GM23338 (cell line): ENCODE data around the gene TMEM134. TPM values are rescaled to one million over a fixed set of nuclear protein-coding genes. Genes with fewer than 3 reads are reported as not detected.

Source experiments
- ATAC-seq: fragments of 200-7000 bp; cut with Tn5 transposase; 3 replicates; pipeline ENCODE4 v1.9.1; 2020
- DNase-seq: peaks from one replicate; pipeline ENCODE4 v3.0.0-alpha.2; 2015; ENCODE audit warnings: low spot score
- H2AFZ ChIP-seq: fragments of 200-600 bp; sonication (generic); 2 replicates; pipeline ENCODE4 v1.8.0; 2016; ENCODE audit warnings: antibody characterized with exemption, mild to moderate bottlenecking, moderate library complexity
- H3F3A ChIP-seq: fragments of 200-600 bp; sonication (generic); replicated peaks from 2 replicates; pipeline ENCODE4 v1.8.0; 2017; ENCODE audit warnings: antibody characterized with exemption, mixed run types, low read depth
- H3K27ac ChIP-seq: fragments of 200-600 bp; sonication (generic); 2 replicates; pipeline ENCODE4 v1.6.1; 2016; ENCODE audit warnings: low read depth
- H3K27me3 ChIP-seq: fragments of 200-600 bp; sonication (generic); 2 replicates; pipeline ENCODE4 v1.8.0; 2016; ENCODE audit warnings: mild to moderate bottlenecking, mixed run types, moderate library complexity; ENCODE audit not compliant: insufficient read depth
- H3K36me3 ChIP-seq: fragments of 200-600 bp; sonication (generic); 2 replicates; pipeline ENCODE4 v1.8.0; 2016; ENCODE audit warnings: mild to moderate bottlenecking; ENCODE audit not compliant: insufficient read depth
- H3K4me1 ChIP-seq: fragments of 200-600 bp; sonication (generic); 2 replicates; pipeline ENCODE4 v1.8.0; 2016; ENCODE audit warnings: mild to moderate bottlenecking, moderate library complexity; ENCODE audit not compliant: insufficient read depth
- H3K4me2 ChIP-seq: fragments of 200-600 bp; sonication (generic); 2 replicates; pipeline ENCODE4 v1.7.1; 2017; ENCODE audit warnings: mixed run types
- H3K4me3 ChIP-seq: fragments of 200-600 bp; sonication (generic); 2 replicates; pipeline ENCODE4 v1.6.1; 2016; ENCODE audit warnings: mixed run types
- H3K79me2 ChIP-seq: fragments of 200-600 bp; sonication (generic); replicated peaks from 2 replicates; pipeline ENCODE4 v1.8.0; 2017; ENCODE audit warnings: mild to moderate bottlenecking; ENCODE audit not compliant: insufficient read depth
- H3K9me2 ChIP-seq: fragments of 200-600 bp; sonication (generic); 2 replicates; pipeline ENCODE4 v1.8.0; 2017; ENCODE audit not compliant: insufficient read depth
- H4K20me1 ChIP-seq: fragments of 200-600 bp; sonication (generic); replicated peaks from 2 replicates; pipeline ENCODE4 v1.8.0; 2017; ENCODE audit warnings: mild to moderate bottlenecking; ENCODE audit not compliant: insufficient read depth
- H3K27ac Mint-ChIP-seq: 2 replicates; pipeline ENCODE4 v1.8.0; 2020; ENCODE audit warnings: inconsistent platforms, mild to moderate bottlenecking, moderate library complexity, mixed read lengths
- H3K27me3 Mint-ChIP-seq: 3 replicates; pipeline ENCODE4 v1.8.0; 2022; ENCODE audit warnings: low read depth, mild to moderate bottlenecking, moderate library complexity, mixed read lengths, inconsistent platforms; ENCODE audit not compliant: insufficient read depth, poor library complexity
- H3K36me3 Mint-ChIP-seq: 3 replicates; pipeline ENCODE4 v1.8.0; 2021; ENCODE audit warnings: low read depth, mild to moderate bottlenecking, inconsistent platforms, moderate library complexity, mixed read lengths
- H3K4me1 Mint-ChIP-seq: 3 replicates; pipeline ENCODE4 v1.8.0; 2020; ENCODE audit warnings: mild to moderate bottlenecking, inconsistent platforms, mixed read lengths
- H3K4me3 Mint-ChIP-seq: 3 replicates; pipeline ENCODE4 v1.8.0; 2021; ENCODE audit warnings: moderate library complexity, mild to moderate bottlenecking, inconsistent platforms, mixed read lengths
- H3K9me3 Mint-ChIP-seq: 3 replicates; pipeline ENCODE4 v1.8.0; 2020; ENCODE audit warnings: moderate library complexity, mild to moderate bottlenecking, inconsistent platforms, mixed read lengths
- CREB1 ChIP-seq: fragments of 250-450 bp; sonication (Bioruptor Pico); IDR thresholded peaks from 2 replicates; pipeline ENCODE4 v1.5.0; 2020; ENCODE audit warnings: low read depth, mild to moderate bottlenecking, moderate library complexity
- ETS1 ChIP-seq: IDR thresholded peaks from 2 replicates; pipeline ENCODE4 v1.6.1; 2016; ENCODE audit warnings: antibody characterized with exemption
- EZH2 ChIP-seq: fragments of 200-600 bp; sonication (generic); IDR thresholded peaks from one replicate; pipeline ENCODE4 v1.8.0; 2017; ENCODE audit warnings: antibody characterized with exemption, mild to moderate bottlenecking, low read depth; ENCODE audit not compliant: unreplicated experiment
- NANOG ChIP-seq: IDR thresholded peaks from 2 replicates; pipeline ENCODE4 v1.6.1; 2016; ENCODE audit warnings: antibody characterized with exemption, borderline replicate concordance
- POLR2AphosphoS5 ChIP-seq: IDR thresholded peaks from 2 replicates; pipeline ENCODE4 v1.6.1; 2016; ENCODE audit warnings: antibody characterized with exemption, low read depth
- STAT1 ChIP-seq: IDR thresholded peaks from one replicate; pipeline ENCODE4 v1.6.1; 2016; ENCODE audit warnings: antibody characterized with exemption; ENCODE audit not compliant: unreplicated experiment
- ZNF114 ChIP-seq: fragments of 250-450 bp; sonication (Bioruptor Pico); IDR thresholded peaks from 2 replicates; pipeline ENCODE4 v1.5.0; 2020; ENCODE audit warnings: mild to moderate bottlenecking, moderate library complexity
- polyA plus RNA-seq: library from polyadenylated mRNA; unstranded; fragments of >200 nt; fragmentation: Nextera tagmentation; extraction: Ambion mirVana; gene quantifications from 2 replicates; pipeline ENCODE4 v1.2.1, GENCODE V29; 2016
- total RNA-seq: library from RNA; depleted of rRNA; stranded (reverse); fragments of >200 nt; shearing (Covaris generic); gene quantifications from 2 replicates; pipeline ENCODE4 v1.2.3, GENCODE V29; 2014
- TF ChIP-seq, protein P1 (sequence below), 2 experiments: fragments of 200-600 bp in 1 of 2; sonication (generic) in 1 of 2; conservative IDR thresholded peaks; 2 replicates each; pipeline versions ENCODE4 v1.5.1 to v1.6.1; 2016 to 2017; ENCODE audit warnings: antibody characterized with exemption in 2 of 2, low read depth in 2 of 2, mild to moderate bottlenecking in 2 of 2, moderate library complexity in 1 of 2
- TF ChIP-seq, protein P2 (sequence below): fragments of 250-450 bp; sonication (Bioruptor Pico); IDR thresholded peaks from 2 replicates; pipeline ENCODE4 v1.5.0; 2020; ENCODE audit warnings: mild to moderate bottlenecking, moderate library complexity

Gene TMEM134
- total and polyA plus RNA-seq, 2 experiments from 2014 or later, result 61.4 to 69.2 TPM

DNA sequence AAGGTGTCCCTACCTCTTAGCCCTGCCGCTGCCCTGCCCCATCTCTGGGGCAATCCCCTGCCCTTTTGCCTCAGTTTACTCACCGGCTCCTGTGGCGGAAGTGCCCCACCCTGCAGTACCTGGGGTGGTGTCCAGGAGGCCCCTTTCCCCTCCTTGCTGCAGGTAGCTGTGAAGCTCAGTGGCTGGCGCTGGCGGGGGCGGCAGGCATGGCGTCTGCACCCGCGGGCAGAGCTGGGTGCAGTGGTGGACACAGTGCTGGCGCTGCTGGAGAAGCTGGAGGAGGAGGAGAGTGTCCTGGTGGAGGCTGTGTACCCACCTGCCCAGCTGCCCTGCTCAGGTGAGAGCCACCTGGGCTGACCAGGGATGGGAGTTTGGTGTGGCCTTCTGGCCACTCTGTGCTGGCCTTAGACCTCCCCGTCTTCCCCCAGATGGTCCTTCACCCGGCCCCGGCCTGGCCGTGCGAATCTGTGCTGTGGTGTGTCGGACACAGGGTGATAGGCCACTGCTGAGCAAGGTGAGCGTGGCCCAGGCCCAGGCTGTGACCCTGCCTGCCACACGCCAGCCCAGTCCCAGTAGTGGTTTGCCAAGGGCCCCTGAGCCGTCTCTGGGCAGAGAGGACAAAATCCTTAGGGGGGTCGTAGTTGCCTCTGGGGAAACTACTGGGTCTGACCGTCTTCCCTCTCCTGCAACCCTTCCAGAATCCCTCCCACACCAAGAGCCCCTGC is 49.6 kb downstream of the TMEM134 start:
- H3K36me3 Mint-ChIP-seq, result no peaks in the 10 kb centered on the region
- peaks cover 19% of the 10 kb centered on the region for H3K4me1 Mint-ChIP-seq
- no peak overlapping the region; the same call in 1 of the 2 replicates for H3K4me2 ChIP-seq
- H3K36me3 ChIP-seq, result no peaks in the 10 kb centered on the region
- 0 out of 2 replicates have a peak, but pooled peaks cover 5% of the 10 kb centered on the region for H3K27me3 ChIP-seq
- peak overlapping the region; percentile 69; the same call in 1 of the 3 replicates for H3K4me3 Mint-ChIP-seq
- TF ChIP-seq EZH2, result no peak
- no peaks in the 10 kb centered on the region for H3K79me2 ChIP-seq
- peak overlapping the region; percentile 67; the same call in 1 of the 2 replicates for H3K4me3 ChIP-seq
- peaks cover 15% of the 10 kb centered on the region; the same call in 1 of the 2 replicates for H3K4me1 ChIP-seq
- H4K20me1 ChIP-seq, result no peaks in the 10 kb centered on the region
- H2AFZ ChIP-seq, result no peak overlapping the region
- no peaks in the 10 kb centered on the region for H3K9me3 Mint-ChIP-seq
- no peaks in the 10 kb centered on the region for H3F3A ChIP-seq
- no peak for ATAC-seq
- DNase-seq, result no peak
- no peak overlapping the region for H3K27ac ChIP-seq
- peaks cover 22% of the 10 kb centered on the region for H3K27me3 Mint-ChIP-seq
- H3K27ac Mint-ChIP-seq, result no peak overlapping the region
- no peaks in the 10 kb centered on the region for H3K9me2 ChIP-seq

DNA sequence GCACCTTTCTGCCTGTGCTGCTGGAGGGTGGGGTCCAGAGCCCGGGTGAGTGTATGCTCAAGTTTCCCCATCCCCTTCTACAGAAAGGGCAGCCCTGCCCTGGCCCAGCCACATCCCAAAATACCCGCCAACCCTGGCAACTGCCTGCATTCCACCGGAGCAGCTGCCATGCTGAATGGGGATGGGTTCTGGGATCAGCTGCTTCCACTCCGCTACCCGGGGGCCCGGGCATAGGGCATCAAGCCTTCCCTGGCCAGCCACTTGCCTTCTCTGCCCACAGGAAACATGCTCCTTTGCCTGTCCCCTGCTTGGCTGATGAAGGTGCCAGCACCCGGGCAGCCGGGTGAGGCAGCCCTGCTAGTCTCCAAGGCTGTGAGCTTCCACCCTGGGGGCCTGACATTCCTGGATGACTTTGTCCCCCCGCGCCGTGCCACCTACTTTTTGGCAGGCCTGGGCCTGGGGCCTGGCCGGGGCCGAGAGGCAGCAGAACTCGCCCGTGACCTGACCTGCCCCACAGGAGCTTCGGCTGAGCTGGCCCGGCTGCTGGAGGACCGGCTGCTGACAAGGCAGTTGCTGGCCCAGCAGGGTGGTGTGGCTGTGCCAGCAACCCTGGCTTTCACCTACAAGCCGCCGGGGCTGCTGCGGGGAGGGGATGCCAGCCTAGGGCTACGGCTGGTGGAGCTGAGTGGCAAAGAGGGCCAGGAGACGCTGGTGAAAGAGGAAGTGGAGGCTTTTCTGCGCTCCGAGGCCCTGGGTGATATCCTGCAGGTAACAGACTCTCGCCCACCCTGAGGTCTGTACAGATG is 50.4 kb downstream of the TMEM134 start:
- Histone ChIP-seq H3K9me2 (no peaks in the 10 kb centered on the region), H3K27me3 (peaks cover 12% of the 10 kb centered on the region; the same call in 1 of the 2 replicates), H3K4me3 (no peak overlapping the region), H3K36me3 (no peaks in the 10 kb centered on the region), H4K20me1 (no peaks in the 10 kb centered on the region), H3K4me1 (peaks cover 15% of the 10 kb centered on the region; the same call in 1 of the 2 replicates), H3K79me2 (no peaks in the 10 kb centered on the region), H3K4me2 (no peak overlapping the region), H3F3A (no peaks in the 10 kb centered on the region), H2AFZ (no peak overlapping the region), H3K27ac (no peak overlapping the region)
- DNase-seq (no peak), ATAC-seq (no peak)
- Mint-ChIP-seq H3K27me3 (peaks cover 25% of the 10 kb centered on the region), H3K36me3 (no peaks in the 10 kb centered on the region), H3K27ac (no peak overlapping the region), H3K9me3 (no peaks in the 10 kb centered on the region), H3K4me1 (peaks cover 19% of the 10 kb centered on the region), H3K4me3 (no peak overlapping the region)
- TF ChIP-seq CREB1 (CRISPR knock-in tag) (no peak), NANOG (no peak), STAT1 (no peak), POLR2AphosphoS5 (no peak), EZH2 (no peak), ETS1 (no peak), ZNF114 (CRISPR knock-in tag) (no peak)
- TF ChIP-seq, protein P1, sequence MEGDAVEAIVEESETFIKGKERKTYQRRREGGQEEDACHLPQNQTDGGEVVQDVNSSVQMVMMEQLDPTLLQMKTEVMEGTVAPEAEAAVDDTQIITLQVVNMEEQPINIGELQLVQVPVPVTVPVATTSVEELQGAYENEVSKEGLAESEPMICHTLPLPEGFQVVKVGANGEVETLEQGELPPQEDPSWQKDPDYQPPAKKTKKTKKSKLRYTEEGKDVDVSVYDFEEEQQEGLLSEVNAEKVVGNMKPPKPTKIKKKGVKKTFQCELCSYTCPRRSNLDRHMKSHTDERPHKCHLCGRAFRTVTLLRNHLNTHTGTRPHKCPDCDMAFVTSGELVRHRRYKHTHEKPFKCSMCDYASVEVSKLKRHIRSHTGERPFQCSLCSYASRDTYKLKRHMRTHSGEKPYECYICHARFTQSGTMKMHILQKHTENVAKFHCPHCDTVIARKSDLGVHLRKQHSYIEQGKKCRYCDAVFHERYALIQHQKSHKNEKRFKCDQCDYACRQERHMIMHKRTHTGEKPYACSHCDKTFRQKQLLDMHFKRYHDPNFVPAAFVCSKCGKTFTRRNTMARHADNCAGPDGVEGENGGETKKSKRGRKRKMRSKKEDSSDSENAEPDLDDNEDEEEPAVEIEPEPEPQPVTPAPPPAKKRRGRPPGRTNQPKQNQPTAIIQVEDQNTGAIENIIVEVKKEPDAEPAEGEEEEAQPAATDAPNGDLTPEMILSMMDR (conservative IDR thresholded peaks at IDR 0.05; ENCODE audit: low read depth in 2 of 2), result no peak
- TF ChIP-seq, protein P2, sequence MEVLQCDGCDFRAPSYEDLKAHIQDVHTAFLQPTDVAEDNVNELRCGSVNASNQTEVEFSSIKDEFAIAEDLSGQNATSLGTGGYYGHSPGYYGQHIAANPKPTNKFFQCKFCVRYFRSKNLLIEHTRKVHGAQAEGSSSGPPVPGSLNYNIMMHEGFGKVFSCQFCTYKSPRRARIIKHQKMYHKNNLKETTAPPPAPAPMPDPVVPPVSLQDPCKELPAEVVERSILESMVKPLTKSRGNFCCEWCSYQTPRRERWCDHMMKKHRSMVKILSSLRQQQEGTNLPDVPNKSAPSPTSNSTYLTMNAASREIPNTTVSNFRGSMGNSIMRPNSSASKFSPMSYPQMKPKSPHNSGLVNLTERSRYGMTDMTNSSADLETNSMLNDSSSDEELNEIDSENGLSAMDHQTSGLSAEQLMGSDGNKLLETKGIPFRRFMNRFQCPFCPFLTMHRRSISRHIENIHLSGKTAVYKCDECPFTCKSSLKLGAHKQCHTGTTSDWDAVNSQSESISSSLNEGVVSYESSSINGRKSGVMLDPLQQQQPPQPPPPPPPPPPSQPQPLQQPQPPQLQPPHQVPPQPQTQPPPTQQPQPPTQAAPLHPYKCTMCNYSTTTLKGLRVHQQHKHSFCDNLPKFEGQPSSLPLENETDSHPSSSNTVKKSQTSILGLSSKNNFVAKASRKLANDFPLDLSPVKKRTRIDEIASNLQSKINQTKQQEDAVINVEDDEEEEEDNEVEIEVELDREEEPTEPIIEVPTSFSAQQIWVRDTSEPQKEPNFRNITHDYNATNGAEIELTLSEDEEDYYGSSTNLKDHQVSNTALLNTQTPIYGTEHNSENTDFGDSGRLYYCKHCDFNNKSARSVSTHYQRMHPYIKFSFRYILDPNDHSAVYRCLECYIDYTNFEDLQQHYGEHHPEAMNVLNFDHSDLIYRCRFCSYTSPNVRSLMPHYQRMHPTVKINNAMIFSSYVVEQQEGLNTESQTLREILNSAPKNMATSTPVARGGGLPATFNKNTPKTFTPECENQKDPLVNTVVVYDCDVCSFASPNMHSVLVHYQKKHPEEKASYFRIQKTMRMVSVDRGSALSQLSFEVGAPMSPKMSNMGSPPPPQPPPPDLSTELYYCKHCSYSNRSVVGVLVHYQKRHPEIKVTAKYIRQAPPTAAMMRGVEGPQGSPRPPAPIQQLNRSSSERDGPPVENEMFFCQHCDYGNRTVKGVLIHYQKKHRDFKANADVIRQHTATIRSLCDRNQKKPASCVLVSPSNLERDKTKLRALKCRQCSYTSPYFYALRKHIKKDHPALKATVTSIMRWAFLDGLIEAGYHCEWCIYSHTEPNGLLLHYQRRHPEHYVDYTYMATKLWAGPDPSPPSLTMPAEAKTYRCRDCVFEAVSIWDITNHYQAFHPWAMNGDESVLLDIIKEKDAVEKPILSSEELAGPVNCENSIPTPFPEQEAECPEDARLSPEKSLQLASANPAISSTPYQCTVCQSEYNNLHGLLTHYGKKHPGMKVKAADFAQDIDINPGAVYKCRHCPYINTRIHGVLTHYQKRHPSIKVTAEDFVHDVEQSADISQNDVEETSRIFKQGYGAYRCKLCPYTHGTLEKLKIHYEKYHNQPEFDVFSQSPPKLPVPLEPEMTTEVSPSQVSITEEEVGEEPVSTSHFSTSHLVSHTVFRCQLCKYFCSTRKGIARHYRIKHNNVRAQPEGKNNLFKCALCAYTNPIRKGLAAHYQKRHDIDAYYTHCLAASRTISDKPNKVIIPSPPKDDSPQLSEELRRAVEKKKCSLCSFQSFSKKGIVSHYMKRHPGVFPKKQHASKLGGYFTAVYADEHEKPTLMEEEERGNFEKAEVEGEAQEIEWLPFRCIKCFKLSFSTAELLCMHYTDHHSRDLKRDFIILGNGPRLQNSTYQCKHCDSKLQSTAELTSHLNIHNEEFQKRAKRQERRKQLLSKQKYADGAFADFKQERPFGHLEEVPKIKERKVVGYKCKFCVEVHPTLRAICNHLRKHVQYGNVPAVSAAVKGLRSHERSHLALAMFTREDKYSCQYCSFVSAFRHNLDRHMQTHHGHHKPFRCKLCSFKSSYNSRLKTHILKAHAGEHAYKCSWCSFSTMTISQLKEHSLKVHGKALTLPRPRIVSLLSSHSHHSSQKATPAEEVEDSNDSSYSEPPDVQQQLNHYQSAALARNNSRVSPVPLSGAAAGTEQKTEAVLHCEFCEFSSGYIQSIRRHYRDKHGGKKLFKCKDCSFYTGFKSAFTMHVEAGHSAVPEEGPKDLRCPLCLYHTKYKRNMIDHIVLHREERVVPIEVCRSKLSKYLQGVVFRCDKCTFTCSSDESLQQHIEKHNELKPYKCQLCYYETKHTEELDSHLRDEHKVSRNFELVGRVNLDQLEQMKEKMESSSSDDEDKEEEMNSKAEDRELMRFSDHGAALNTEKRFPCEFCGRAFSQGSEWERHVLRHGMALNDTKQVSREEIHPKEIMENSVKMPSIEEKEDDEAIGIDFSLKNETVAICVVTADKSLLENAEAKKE, result no peak
